Measurements from ENCODE around the gene CXCR3.
"Not testable (repeated sequence)": the region's sequence is repeated elsewhere in the genome, so short reads cannot be mapped to it uniquely, and the experiment has no call there.

Gene CXCR3

GRCh38 chrX:71609095-71609750 is 9.1 kb downstream of the CXCR3 start:
- DNase-seq (ENCODE audit: low read depth): no peak

GRCh38 chrX:71607488-71607887 is 10.8 kb downstream of the CXCR3 start:
- no peak for DNase-seq (ENCODE audit: low read depth)

- no peak for DNase-seq (ENCODE audit: low read depth)
Measured at GRCh38 chrX:71606536-71607216, 11.6 kb downstream of the CXCR3 start.

GRCh38 chrX:71604796-71605568 is 13.3 kb downstream of the CXCR3 start:
- no peak for DNase-seq (ENCODE audit: low read depth)

GRCh38 chrX:71604141-71604540 is 14.2 kb downstream of the CXCR3 start:
- DNase-seq (ENCODE audit: low read depth): no peak

GRCh38 chrX:71603618-71604017 is 14.7 kb downstream of the CXCR3 start:
- DNase-seq (ENCODE audit: low read depth): no peak

- DNase-seq (ENCODE audit: low read depth): no peak
Measured at GRCh38 chrX:71599965-71600364, 18.3 kb downstream of the CXCR3 start.

GRCh38 chrX:71593210-71593609 is 25.1 kb downstream of the CXCR3 start:
- DNase-seq (ENCODE audit: low read depth): not testable (repeated sequence)

GRCh38 chrX:71586929-71587328 is 31.4 kb downstream of the CXCR3 start:
- DNase-seq (ENCODE audit: low read depth): no peak

GRCh38 chrX:71581210-71581609 is 37.1 kb downstream of the CXCR3 start:
- DNase-seq (ENCODE audit: low read depth): no peak

- no peak for DNase-seq (ENCODE audit: low read depth)
Measured at GRCh38 chrX:71579990-71580380, 38.3 kb downstream of the CXCR3 start.

- no peak for DNase-seq (ENCODE audit: low read depth)
Measured at GRCh38 chrX:71579136-71579989, 38.9 kb downstream of the CXCR3 start.

GRCh38 chrX:71578253-71579135 is 39.8 kb downstream of the CXCR3 start, which contains the start of gene GCNA:
Gene GCNA, plus strand, starts transcription at chrX:71578437. Its CDS starts 2,385 bp downstream, at chrX:71580822.
- no peak for DNase-seq (ENCODE audit: low read depth)

- DNase-seq (ENCODE audit: low read depth): no peak
Measured at GRCh38 chrX:71577682-71578081, 40.6 kb downstream of the CXCR3 start.

- no peak for DNase-seq (ENCODE audit: low read depth)
Measured at GRCh38 chrX:71573590-71573989, 44.7 kb downstream of the CXCR3 start.

- DNase-seq (ENCODE audit: low read depth): not testable (repeated sequence)
Measured at GRCh38 chrX:71571390-71571789, 46.9 kb downstream of the CXCR3 start.

Measured in EH (cell line).